ENCODE results near the gene FGF12. TPM values are rescaled to one million over a fixed set of nuclear protein-coding genes. Genes with fewer than 3 reads are reported as not detected.

Gene FGF12
- polyA plus RNA-seq, 1 of the 3 experiments (the other 2 are of a cell fraction): 0.30 TPM

GRCh38 chr3:192331749-192332385, 395.5 kb downstream of the FGF12 start (continued):
- TF ChIP-seq FOSL2 (IDR thresholded peaks at IDR 0.05; ENCODE audit: borderline replicate concordance, low read depth) (no peak), TAF1 (IDR thresholded peaks at IDR 0.05; ENCODE audit: borderline replicate concordance, low read depth, low read length) (no peak), TEAD4 (IDR thresholded peaks at IDR 0.05; ENCODE audit: borderline replicate concordance, insufficient read depth) (no peak), RXRA (IDR thresholded peaks at IDR 0.05; ENCODE audit: borderline replicate concordance, low read depth) (no peak), JUND (IDR thresholded peaks at IDR 0.05) (no peak), MAX (IDR thresholded peaks at IDR 0.05; ENCODE audit: low read depth) (no peak)
- TF ChIP-seq, protein P1, sequence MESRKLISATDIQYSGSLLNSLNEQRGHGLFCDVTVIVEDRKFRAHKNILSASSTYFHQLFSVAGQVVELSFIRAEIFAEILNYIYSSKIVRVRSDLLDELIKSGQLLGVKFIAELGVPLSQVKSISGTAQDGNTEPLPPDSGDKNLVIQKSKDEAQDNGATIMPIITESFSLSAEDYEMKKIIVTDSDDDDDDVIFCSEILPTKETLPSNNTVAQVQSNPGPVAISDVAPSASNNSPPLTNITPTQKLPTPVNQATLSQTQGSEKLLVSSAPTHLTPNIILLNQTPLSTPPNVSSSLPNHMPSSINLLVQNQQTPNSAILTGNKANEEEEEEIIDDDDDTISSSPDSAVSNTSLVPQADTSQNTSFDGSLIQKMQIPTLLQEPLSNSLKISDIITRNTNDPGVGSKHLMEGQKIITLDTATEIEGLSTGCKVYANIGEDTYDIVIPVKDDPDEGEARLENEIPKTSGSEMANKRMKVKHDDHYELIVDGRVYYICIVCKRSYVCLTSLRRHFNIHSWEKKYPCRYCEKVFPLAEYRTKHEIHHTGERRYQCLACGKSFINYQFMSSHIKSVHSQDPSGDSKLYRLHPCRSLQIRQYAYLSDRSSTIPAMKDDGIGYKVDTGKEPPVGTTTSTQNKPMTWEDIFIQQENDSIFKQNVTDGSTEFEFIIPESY (IDR thresholded peaks at IDR 0.05; ENCODE audit: borderline replicate concordance, low read depth): no peak

GRCh38 chr3:192326656-192327055, 400.7 kb downstream of the FGF12 start:
- H3K9me2 ChIP-seq: no peaks in the 10 kb centered on the region
- DNase-seq: no peak
- ChIA-PET CTCF (no interaction called here), POLR2A (no interaction called here)
- no peaks in the 10 kb centered on the region for H3K36me3 ChIP-seq (replicated peaks in 1 of 2; ENCODE audit: control insufficient read depth in 1 of 2, insufficient read depth in 2 of 2, low read length in 1 of 2)
- no peaks in the 10 kb centered on the region for H3K9me3 ChIP-seq
- no peak overlapping the region for H3K27ac ChIP-seq (ENCODE audit: low read depth in 2 of 2, low read length in 1 of 2)
- TF ChIP-seq FOXJ3 (CRISPR knock-in tag; IDR thresholded peaks at IDR 0.05): no peak
- TF ChIP-seq FOXM1 (IDR thresholded peaks at IDR 0.05; ENCODE audit: low read depth): no peak
- TF ChIP-seq FOSL2 (IDR thresholded peaks at IDR 0.05; ENCODE audit: borderline replicate concordance, low read depth): no peak
- no peak for TF ChIP-seq JUND (IDR thresholded peaks at IDR 0.05)
- TF ChIP-seq, protein P1 (IDR thresholded peaks at IDR 0.05; ENCODE audit: borderline replicate concordance, low read depth): no peak
- no peak for TF ChIP-seq RFX5 (IDR thresholded peaks at IDR 0.05; ENCODE audit: low read length)
- TF ChIP-seq, protein P2, sequence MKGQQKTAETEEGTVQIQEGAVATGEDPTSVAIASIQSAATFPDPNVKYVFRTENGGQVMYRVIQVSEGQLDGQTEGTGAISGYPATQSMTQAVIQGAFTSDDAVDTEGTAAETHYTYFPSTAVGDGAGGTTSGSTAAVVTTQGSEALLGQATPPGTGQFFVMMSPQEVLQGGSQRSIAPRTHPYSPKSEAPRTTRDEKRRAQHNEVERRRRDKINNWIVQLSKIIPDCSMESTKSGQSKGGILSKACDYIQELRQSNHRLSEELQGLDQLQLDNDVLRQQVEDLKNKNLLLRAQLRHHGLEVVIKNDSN (IDR thresholded peaks at IDR 0.05; ENCODE audit: borderline replicate concordance, low read depth): no peak
- no peak for TF ChIP-seq SIN3A (IDR thresholded peaks at IDR 0.05; ENCODE audit: borderline replicate concordance, low read depth, low read length)
- TF ChIP-seq MAX (IDR thresholded peaks at IDR 0.05; ENCODE audit: low read depth): no peak
- no peak for TF ChIP-seq YY1 (IDR thresholded peaks at IDR 0.05; ENCODE audit: low read depth)
- TF ChIP-seq TEAD4 (IDR thresholded peaks at IDR 0.05; ENCODE audit: borderline replicate concordance, insufficient read depth): no peak
- TF ChIP-seq CHD2 (IDR thresholded peaks at IDR 0.05; ENCODE audit: low read length, partially characterized antibody): no peak
- no peak for TF ChIP-seq REST (IDR thresholded peaks at IDR 0.05; ENCODE audit: low read depth, low read length)
- no peak for TF ChIP-seq PBX3 (IDR thresholded peaks at IDR 0.05)
- TF ChIP-seq EZH2phosphoT487 (IDR thresholded peaks at IDR 0.05; ENCODE audit: borderline replicate concordance, low read depth): no peak
- no peak overlapping the region for H3K4me2 ChIP-seq
- H3K27me3 ChIP-seq (ENCODE audit: insufficient read depth): no peaks in the 10 kb centered on the region
- no peaks in the 10 kb centered on the region for H3K4me1 ChIP-seq (ENCODE audit: control insufficient read depth in 1 of 2, insufficient read depth in 2 of 2, low read depth in 1 of 2, low read length in 1 of 2)
- no peak overlapping the region for H3K9ac ChIP-seq
- H3K79me2 ChIP-seq (ENCODE audit: insufficient read depth): no peaks in the 10 kb centered on the region
- H3K4me3 ChIP-seq (ENCODE audit: low read depth in 2 of 2, low read length in 1 of 2): no peak overlapping the region
- no peaks in the 10 kb centered on the region for H4K20me1 ChIP-seq (ENCODE audit: insufficient read depth)
- WGBS (ENCODE audit: low lambda C conversion rate): 6% methylated on average over 2 of the region's 2 CpGs
- H2AFZ ChIP-seq (ENCODE audit: low read depth): no peak overlapping the region
- no peaks in the 10 kb centered on the region for H3F3A ChIP-seq (replicated peaks; ENCODE audit: insufficient read depth)
